SJSA1 (cell line): Measurements from ENCODE around the gene KLF2. TPM values are rescaled to one million over a fixed set of nuclear protein-coding genes. Genes with fewer than 3 reads are reported as not detected.
"Not testable (repeated sequence)": the region's sequence is repeated elsewhere in the genome, so short reads cannot be mapped to it uniquely, and the experiment has no call there.

Source experiments
- DNase-seq, 2 experiments: peaks; one replicate each; pipeline ENCODE4 v3.0.0-alpha.2; 2015 to 2020; ENCODE audit warnings: low spot score in 2 of 2, low read depth in 1 of 2
- H3K27ac ChIP-seq: fragments of 250-450 bp; sonication (Bioruptor Pico); 2 replicates; pipeline ENCODE4 v1.5.1; 2020; ENCODE audit warnings: mild to moderate bottlenecking, moderate library complexity
- H3K27me3 ChIP-seq: fragments of 250-450 bp; sonication (Bioruptor Pico); replicated peaks from 2 replicates; pipeline ENCODE4 v1.5.1; 2020; ENCODE audit warnings: mild to moderate bottlenecking, moderate library complexity
- H3K36me3 ChIP-seq: fragments of 250-450 bp; sonication (Bioruptor Pico); 2 replicates; pipeline ENCODE4 v1.5.1; 2020; ENCODE audit warnings: mild to moderate bottlenecking
- H3K4me1 ChIP-seq: fragments of 250-450 bp; sonication (Bioruptor Pico); replicated peaks from 2 replicates; pipeline ENCODE4 v1.6.1; 2021; ENCODE audit warnings: mild to moderate bottlenecking
- H3K4me3 ChIP-seq: fragments of 250-450 bp; sonication (Bioruptor Pico); 2 replicates; pipeline ENCODE4 v1.5.1; 2020; ENCODE audit warnings: mild to moderate bottlenecking
- H3K9me3 ChIP-seq: fragments of 250-450 bp; sonication (Bioruptor Pico); replicated peaks from 2 replicates; pipeline ENCODE4 v1.5.1; 2020; ENCODE audit warnings: mild to moderate bottlenecking
- total RNA-seq: library from RNA; depleted of rRNA; stranded (reverse); fragments of >200 nt; shearing (Covaris generic); gene quantifications from 2 replicates; pipeline ENCODE4 v1.2.3, GENCODE V29; 2014

The KLF2 gene
- total RNA-seq, 1 experiment from 2014 or later, result 15.2 TPM

- H3K4me3 ChIP-seq, result no peak overlapping the region
- DNase-seq, result no peak
Observed at GRCh38 chr19:16335226-16335625, 10.6 kb downstream of the KLF2 start.

GRCh38 chr19:16336571-16336970, 11.9 kb downstream of the KLF2 start:
- peaks cover under 1% of the 10 kb centered on the region; the same call in 1 of the 2 replicates for H3K36me3 ChIP-seq
- no peak overlapping the region for H3K4me3 ChIP-seq
- no peaks in the 10 kb centered on the region for H3K9me3 ChIP-seq
- H3K27me3 ChIP-seq, result no peaks in the 10 kb centered on the region
- H3K4me1 ChIP-seq, result peaks cover 74% of the 10 kb centered on the region
- peak overlapping the region; percentile 97 for H3K27ac ChIP-seq
- DNase-seq, result peak in 1 of 2 experiments; percentile 54

More at GRCh38 chr19:16335226-16335625, 10.6 kb downstream of the KLF2 start:
- H3K36me3 ChIP-seq, result peaks cover 4% of the 10 kb centered on the region; the same call in 1 of the 2 replicates
- peaks cover 74% of the 10 kb centered on the region for H3K4me1 ChIP-seq
- H3K27me3 ChIP-seq, result no peaks in the 10 kb centered on the region; the same call in 1 of the 2 replicates
- H3K9me3 ChIP-seq, result no peaks in the 10 kb centered on the region; the same call in 1 of the 2 replicates
- no peak overlapping the region for H3K27ac ChIP-seq

- Histone ChIP-seq H3K9me3 (no peaks in the 10 kb centered on the region), H3K4me1 (peaks cover 79% of the 10 kb centered on the region), H3K27me3 (no peaks in the 10 kb centered on the region), H3K36me3 (no peaks in the 10 kb centered on the region), H3K27ac (peak overlapping the region; percentile 97), H3K4me3 (peak overlapping the region; percentile 2; the same call in 1 of the 2 replicates)
- peak in 1 of 2 experiments; percentile 66 for DNase-seq
Observed at GRCh38 chr19:16337809-16338469, 13.3 kb downstream of the KLF2 start.

GRCh38 chr19:16338470-16339360, 14.1 kb downstream of the KLF2 start:
- no peaks in the 10 kb centered on the region for H3K36me3 ChIP-seq
- H3K27me3 ChIP-seq, result no peaks in the 10 kb centered on the region
- H3K4me1 ChIP-seq, result peaks cover 81% of the 10 kb centered on the region
- peak; percentile 98 to 99 for DNase-seq
- H3K9me3 ChIP-seq, result no peaks in the 10 kb centered on the region
- peak overlapping the region; percentile 2; the same call in 1 of the 2 replicates for H3K4me3 ChIP-seq
- H3K27ac ChIP-seq, result peak overlapping the region; percentile 97

GRCh38 chr19:16339361-16339725, 14.7 kb downstream of the KLF2 start:
- Histone ChIP-seq H3K4me3 (no peak overlapping the region), H3K27ac (peak overlapping the region; percentile 97), H3K27me3 (no peaks in the 10 kb centered on the region), H3K9me3 (no peaks in the 10 kb centered on the region), H3K36me3 (no peaks in the 10 kb centered on the region), H3K4me1 (peaks cover 76% of the 10 kb centered on the region)
- DNase-seq, result no peak

GRCh38 chr19:16340092-16340491, 15.5 kb downstream of the KLF2 start:
- no peaks in the 10 kb centered on the region for H3K36me3 ChIP-seq
- no peak overlapping the region for H3K4me3 ChIP-seq
- peak overlapping the region; percentile 97 for H3K27ac ChIP-seq
- DNase-seq, result peak; percentile 83 to 87
- no peaks in the 10 kb centered on the region for H3K9me3 ChIP-seq
- peaks cover 72% of the 10 kb centered on the region for H3K4me1 ChIP-seq
- no peaks in the 10 kb centered on the region for H3K27me3 ChIP-seq

- H3K9me3 ChIP-seq, result no peaks in the 10 kb centered on the region
- H3K36me3 ChIP-seq, result no peaks in the 10 kb centered on the region
- no peak for DNase-seq
- H3K4me3 ChIP-seq, result no peak overlapping the region
- peak overlapping the region; percentile 97 for H3K27ac ChIP-seq
- H3K4me1 ChIP-seq, result peaks cover 71% of the 10 kb centered on the region
- no peaks in the 10 kb centered on the region for H3K27me3 ChIP-seq
Observed at GRCh38 chr19:16340654-16341053, 16.0 kb downstream of the KLF2 start.

GRCh38 chr19:16342002-16342715, 17.5 kb downstream of the KLF2 start:
- peak overlapping the region; percentile 80 for H3K27ac ChIP-seq
- no peak overlapping the region for H3K4me3 ChIP-seq
- DNase-seq, result peak; percentile 77 to 83

GRCh38 chr19:16343156-16343555, 18.5 kb downstream of the KLF2 start:
- Histone ChIP-seq H3K9me3 (no peaks in the 10 kb centered on the region), H3K27ac (peak overlapping the region; percentile 80; the same call in 1 of the 2 replicates), H3K4me1 (peaks cover 49% of the 10 kb centered on the region), H3K27me3 (no peaks in the 10 kb centered on the region), H3K4me3 (no peak overlapping the region), H3K36me3 (no peaks in the 10 kb centered on the region)
- no peak for DNase-seq

More at GRCh38 chr19:16342002-16342715, 17.5 kb downstream of the KLF2 start:
- H3K36me3 ChIP-seq, result no peaks in the 10 kb centered on the region
- H3K9me3 ChIP-seq, result no peaks in the 10 kb centered on the region
- peaks cover 59% of the 10 kb centered on the region for H3K4me1 ChIP-seq
- no peaks in the 10 kb centered on the region for H3K27me3 ChIP-seq

- Histone ChIP-seq H3K9me3 (no peaks in the 10 kb centered on the region), H3K27ac (no peak overlapping the region), H3K4me3 (no peak overlapping the region), H3K27me3 (no peaks in the 10 kb centered on the region), H3K4me1 (peaks cover 27% of the 10 kb centered on the region), H3K36me3 (no peaks in the 10 kb centered on the region)
- no peak for DNase-seq
Observed at GRCh38 chr19:16345457-16345856, 20.8 kb downstream of the KLF2 start.

- DNase-seq, H3K9me3 ChIP-seq, H3K4me3 ChIP-seq, H3K36me3 ChIP-seq, H3K27ac ChIP-seq, H3K27me3 ChIP-seq: not testable (repeated sequence)
- peaks cover 18% of the 10 kb centered on the region for H3K4me1 ChIP-seq
Observed at GRCh38 chr19:16347099-16347498, 22.5 kb downstream of the KLF2 start.

- DNase-seq, result no peak
- no peaks in the 10 kb centered on the region for H3K36me3 ChIP-seq
- no peaks in the 10 kb centered on the region for H3K27me3 ChIP-seq
- peaks cover 12% of the 10 kb centered on the region for H3K4me1 ChIP-seq
- no peaks in the 10 kb centered on the region for H3K9me3 ChIP-seq
- no peak overlapping the region for H3K27ac ChIP-seq
- H3K4me3 ChIP-seq, result no peak overlapping the region
Observed at GRCh38 chr19:16347706-16348105, 23.1 kb downstream of the KLF2 start.

GRCh38 chr19:16349551-16350152, 25.0 kb downstream of the KLF2 start:
- no peaks in the 10 kb centered on the region for H3K36me3 ChIP-seq
- no peak overlapping the region for H3K27ac ChIP-seq
- H3K4me1 ChIP-seq, result peaks cover 8% of the 10 kb centered on the region; the same call in 1 of the 2 replicates
- no peak overlapping the region for H3K4me3 ChIP-seq
- no peak for DNase-seq
- no peaks in the 10 kb centered on the region for H3K27me3 ChIP-seq
- H3K9me3 ChIP-seq, result no peaks in the 10 kb centered on the region
